ENCODE data around the gene TSPYL2. TPM values are rescaled to one million over a fixed set of nuclear protein-coding genes. Genes with fewer than 3 reads are reported as not detected.

The TSPYL2 gene
- total and polyA plus RNA-seq, 2 of the 8 experiments (the other 6 are each of a cell fraction or from before 2014, with no cell fraction given), result 13.4 to 13.7 TPM

- POLR2A ChIA-PET (ENCODE audit: partially characterized antibody), result no interaction called here
- WGBS, 2 experiments (ENCODE audit: extremely low coverage in 1 of 2, insufficient coverage in 1 of 2, insufficient read length in 1 of 2, insufficient replicate concordance in 2 of 2, low coverage in 1 of 2, low lambda C conversion rate in 2 of 2, missing lambda C conversion rate in 1 of 2), result 93% methylated on average over 9 of the region's 9 CpGs; no CpG with 5 or more reads in 1 of the 2 experiments
- Histone ChIP-seq H3K36me3 (ENCODE audit: control insufficient read depth in 2 of 4, insufficient read depth in 4 of 4, low read length in 3 of 4) (peaks cover 6 to 32% (median 17%) of the 10 kb centered on the region in 4 experiments; a peak in 7 of 8 replicates), H3K14ac (ENCODE audit: insufficient read length) (no peak overlapping the region), H3K23ac (ENCODE audit: insufficient read length) (no peak overlapping the region), H3K23me2 (ENCODE audit: low read depth, low read length) (peaks cover 4% of the 10 kb centered on the region; the same call in 1 of the 2 replicates), H3K27ac (ENCODE audit: low read depth, low read length) (no peak overlapping the region), H3K4ac (replicated peaks; ENCODE audit: insufficient read length, low read depth, low read length) (no peak overlapping the region), H3K4me3 (ENCODE audit: extremely low read depth in 1 of 4, insufficient read depth in 2 of 4, low read depth in 3 of 4, low read length in 4 of 4) (no peak overlapping the region), H3K18ac (ENCODE audit: extremely low read depth, low read length) (no peak overlapping the region), H4K20me1 (replicated peaks in 1 of 2; ENCODE audit: control insufficient read depth in 1 of 2, insufficient read depth in 2 of 2, low read length in 2 of 2) (peaks cover 0 to 9% of the 10 kb centered on the region in 2 experiments), H3K56ac (replicated peaks; ENCODE audit: insufficient read length, low read depth, low read length) (no peak overlapping the region), H4K8ac (ENCODE audit: extremely low read depth, insufficient read depth, low read length) (no peak overlapping the region), H2BK20ac (ENCODE audit: low read length) (no peak overlapping the region), H2BK5ac (ENCODE audit: low read depth, low read length) (no peak overlapping the region), H3K4me2 (ENCODE audit: insufficient read depth in 1 of 2, low read depth in 2 of 2, low read length in 2 of 2) (no peak overlapping the region; a peak in 1 of 4 replicates), H2BK120ac (replicated peaks; ENCODE audit: low read depth, low read length) (no peak overlapping the region), H4K91ac (replicated peaks; ENCODE audit: insufficient read length, low read length) (no peak overlapping the region), H3K9ac (replicated peaks in 1 of 4; ENCODE audit: extremely low read depth in 1 of 4, low read depth in 3 of 4, low read length in 3 of 4) (no peak overlapping the region), H2AK5ac (ENCODE audit: low read depth, low read length) (no peak overlapping the region), H3K79me2 (ENCODE audit: control insufficient read depth in 1 of 2, insufficient read depth in 2 of 2, low read length in 2 of 2) (peaks cover 0 to 11% of the 10 kb centered on the region in 2 experiments; a peak in 2 of 4 replicates), H2AFZ (ENCODE audit: low read length) (no peak overlapping the region), H2BK15ac (ENCODE audit: low read length) (no peak overlapping the region), H3K27me3 (replicated peaks in 1 of 4; ENCODE audit: control insufficient read depth in 3 of 4, extremely low read depth in 1 of 4, insufficient read depth in 3 of 4, low read length in 3 of 4) (no peaks in the 10 kb centered on the region), H3K4me1 (replicated peaks in 1 of 4; ENCODE audit: control insufficient read depth in 3 of 4, insufficient read depth in 4 of 4, low read length in 3 of 4) (peaks cover 0 to 2% (median under 1%) of the 10 kb centered on the region in 4 experiments; a peak in 3 of 7 replicates), H4K5ac (ENCODE audit: insufficient read length, low read depth, low read length) (no peak overlapping the region), H3K79me1 (ENCODE audit: low read depth, low read length) (no peaks in the 10 kb centered on the region; the same call in 1 of the 2 replicates), H3K9me3 (ENCODE audit: insufficient read depth in 2 of 2, low read depth in 1 of 2, low read length in 1 of 2) (no peaks in the 10 kb centered on the region), H2BK12ac (ENCODE audit: low read depth, low read length) (no peak overlapping the region)
- DNase-seq (ENCODE audit: low read depth in 1 of 2, low spot score in 2 of 2) (no peak), FAIRE-seq (no peak)
- CTCF ChIA-PET (ENCODE audit: partially characterized antibody), result no interaction called here
- no peak for TF ChIP-seq CBX8 (IDR thresholded peaks at IDR 0.05; ENCODE audit: borderline replicate concordance, low read depth, low read length)
- no peak for TF ChIP-seq JUND (IDR thresholded peaks at IDR 0.05; ENCODE audit: low read length)
- no peak for TF ChIP-seq RXRA (IDR thresholded peaks at IDR 0.05; ENCODE audit: insufficient read depth, low read depth, low read length)
- TF ChIP-seq SP1 (IDR thresholded peaks at IDR 0.05; ENCODE audit: low read depth, low read length), result no peak
- no peak for TF ChIP-seq MAX (IDR thresholded peaks at IDR 0.05)
- no peak for TF ChIP-seq PHF8 (conservative IDR thresholded peaks at IDR 0.05; ENCODE audit: low read depth, low read length)
- TF ChIP-seq TCF12 (IDR thresholded peaks at IDR 0.05; ENCODE audit: low read depth, low read length), result no peak
- no peak for TF ChIP-seq ATF3 (IDR thresholded peaks at IDR 0.05; ENCODE audit: insufficient read depth, low read depth, low read length)
- TF ChIP-seq HDAC6 (IDR thresholded peaks at IDR 0.05; ENCODE audit: low read depth, low read length), result no peak
- no peak for TF ChIP-seq GABPA (IDR thresholded peaks at IDR 0.05; ENCODE audit: borderline replicate concordance, insufficient read depth, low read length)
Measured at GRCh38 chrX:53084863-53085262, 2.7 kb downstream of the TSPYL2 start.
